ENCODE results near the gene CREB3.

CREB3 gene

GRCh38 chr9:35771534-35771933 lies 39.1 kb downstream of the CREB3 start:
- Histone ChIP-seq H3K27me3 (replicated peaks; ENCODE audit: control insufficient read depth, insufficient read depth, low read length) (no peaks in the 10 kb centered on the region), H3K36me3 (ENCODE audit: control insufficient read depth, insufficient read depth, low read length) (no peaks in the 10 kb centered on the region), H3K4me3 (replicated peaks; ENCODE audit: low read depth, low read length) (no peak overlapping the region)
- TF ChIP-seq, protein P1, sequence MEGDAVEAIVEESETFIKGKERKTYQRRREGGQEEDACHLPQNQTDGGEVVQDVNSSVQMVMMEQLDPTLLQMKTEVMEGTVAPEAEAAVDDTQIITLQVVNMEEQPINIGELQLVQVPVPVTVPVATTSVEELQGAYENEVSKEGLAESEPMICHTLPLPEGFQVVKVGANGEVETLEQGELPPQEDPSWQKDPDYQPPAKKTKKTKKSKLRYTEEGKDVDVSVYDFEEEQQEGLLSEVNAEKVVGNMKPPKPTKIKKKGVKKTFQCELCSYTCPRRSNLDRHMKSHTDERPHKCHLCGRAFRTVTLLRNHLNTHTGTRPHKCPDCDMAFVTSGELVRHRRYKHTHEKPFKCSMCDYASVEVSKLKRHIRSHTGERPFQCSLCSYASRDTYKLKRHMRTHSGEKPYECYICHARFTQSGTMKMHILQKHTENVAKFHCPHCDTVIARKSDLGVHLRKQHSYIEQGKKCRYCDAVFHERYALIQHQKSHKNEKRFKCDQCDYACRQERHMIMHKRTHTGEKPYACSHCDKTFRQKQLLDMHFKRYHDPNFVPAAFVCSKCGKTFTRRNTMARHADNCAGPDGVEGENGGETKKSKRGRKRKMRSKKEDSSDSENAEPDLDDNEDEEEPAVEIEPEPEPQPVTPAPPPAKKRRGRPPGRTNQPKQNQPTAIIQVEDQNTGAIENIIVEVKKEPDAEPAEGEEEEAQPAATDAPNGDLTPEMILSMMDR (IDR thresholded peaks at IDR 0.05; ENCODE audit: insufficient read depth, low read length, poor library complexity, severe bottlenecking): no peak
- DNase-seq (ENCODE audit: extremely low read depth, insufficient read length): no peak

- Histone ChIP-seq H3K4me3 (replicated peaks; ENCODE audit: low read depth, low read length) (no peak overlapping the region), H3K27me3 (replicated peaks; ENCODE audit: control insufficient read depth, insufficient read depth, low read length) (no peaks in the 10 kb centered on the region), H3K36me3 (ENCODE audit: control insufficient read depth, insufficient read depth, low read length) (no peaks in the 10 kb centered on the region)
- no peak for DNase-seq (ENCODE audit: extremely low read depth, insufficient read length)
- TF ChIP-seq, protein P1 (IDR thresholded peaks at IDR 0.05; ENCODE audit: insufficient read depth, low read length, poor library complexity, severe bottlenecking): no peak
Measured at GRCh38 chr9:35771943-35772342, 39.5 kb downstream of the CREB3 start.

DNA sequence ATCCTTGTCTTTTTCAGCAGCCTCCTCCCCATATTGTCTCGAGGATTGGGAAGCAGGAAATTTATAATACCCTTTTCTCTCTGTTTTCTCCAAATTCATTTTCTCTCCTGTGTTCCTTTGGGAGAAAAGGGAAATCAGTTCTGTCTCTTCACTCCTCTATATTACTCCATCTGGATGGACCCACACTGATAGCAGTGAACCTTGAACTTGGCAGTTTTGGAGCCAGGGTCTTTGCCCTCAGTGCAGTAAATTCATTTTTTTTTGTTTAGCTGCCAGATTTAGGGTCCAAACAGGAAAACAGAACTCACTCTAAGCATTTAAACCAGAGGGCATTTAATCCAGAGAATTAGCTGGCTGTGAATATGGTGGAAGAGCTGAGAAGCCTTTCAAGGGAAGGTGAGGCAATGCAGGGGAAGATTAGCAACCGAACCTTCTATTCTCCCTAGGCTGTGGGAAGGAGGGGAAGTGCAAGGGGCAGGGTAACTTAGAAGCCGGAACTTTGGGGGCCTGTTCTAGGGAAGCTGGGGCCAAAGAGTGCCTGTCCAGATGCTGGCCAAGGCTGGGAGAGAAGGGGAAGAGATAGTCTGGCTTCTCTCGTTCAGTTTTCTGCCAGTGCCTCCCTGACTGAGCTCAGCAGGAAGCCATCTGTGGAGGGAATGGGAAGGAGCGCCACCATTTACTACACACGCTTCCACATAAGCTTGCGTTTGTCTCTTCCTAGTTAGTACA lies 42.6 kb downstream of the CREB3 start:
- Histone ChIP-seq H3K4me3 (replicated peaks; ENCODE audit: low read depth, low read length) (no peak overlapping the region), H3K36me3 (ENCODE audit: control insufficient read depth, insufficient read depth, low read length) (no peaks in the 10 kb centered on the region), H3K27me3 (replicated peaks; ENCODE audit: control insufficient read depth, insufficient read depth, low read length) (no peaks in the 10 kb centered on the region)
- no peak for DNase-seq (ENCODE audit: extremely low read depth, insufficient read length)
- TF ChIP-seq, protein P1 (IDR thresholded peaks at IDR 0.05; ENCODE audit: insufficient read depth, low read length, poor library complexity, severe bottlenecking): no peak

DNA sequence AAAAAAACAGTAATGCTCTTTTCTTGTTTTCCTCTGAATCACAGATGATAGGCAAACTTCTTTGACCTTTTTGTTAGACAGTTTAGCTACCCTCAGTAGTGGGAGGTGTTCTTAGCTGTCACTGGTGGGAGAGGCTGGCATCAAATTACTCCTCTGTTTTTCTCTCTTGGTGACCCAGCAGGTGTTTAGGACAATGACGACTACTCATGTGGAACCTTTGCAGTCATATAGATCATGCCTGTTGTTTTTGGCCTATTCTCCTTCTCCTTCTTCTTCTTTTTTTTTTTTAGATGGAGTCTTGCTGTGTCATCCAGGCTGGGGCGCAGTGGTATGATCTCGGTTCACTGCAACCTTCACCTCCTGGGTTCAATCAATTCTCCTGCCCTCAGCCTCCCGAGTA lies 43.6 kb downstream of the CREB3 start:
- DNase-seq (ENCODE audit: extremely low read depth, insufficient read length): peak; percentile 32
- Histone ChIP-seq H3K36me3 (ENCODE audit: control insufficient read depth, insufficient read depth, low read length) (no peaks in the 10 kb centered on the region), H3K4me3 (replicated peaks; ENCODE audit: low read depth, low read length) (no peak overlapping the region), H3K27me3 (replicated peaks; ENCODE audit: control insufficient read depth, insufficient read depth, low read length) (no peaks in the 10 kb centered on the region)
- TF ChIP-seq, protein P1 (IDR thresholded peaks at IDR 0.05; ENCODE audit: insufficient read depth, low read length, poor library complexity, severe bottlenecking): no peak

DNA sequence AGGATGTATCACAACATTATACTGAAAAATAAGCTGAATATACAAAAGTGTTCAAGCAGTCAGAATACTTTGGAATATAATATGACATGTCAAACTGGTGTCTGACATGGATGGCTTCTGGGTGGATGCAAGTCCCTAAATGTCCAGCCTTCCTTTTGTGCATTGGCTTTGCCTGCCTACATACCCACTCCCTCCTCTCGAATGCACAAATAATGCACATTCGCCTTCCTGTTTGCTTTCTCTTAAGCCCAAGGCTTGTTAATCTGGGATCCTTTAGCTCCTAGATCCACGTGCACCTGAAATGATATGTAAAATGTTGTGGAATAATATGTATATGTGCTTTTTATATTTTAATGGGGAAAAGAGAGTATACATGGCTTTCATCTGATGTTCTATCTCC lies 46.0 kb downstream of the CREB3 start:
- TF ChIP-seq, protein P1 (IDR thresholded peaks at IDR 0.05; ENCODE audit: insufficient read depth, low read length, poor library complexity, severe bottlenecking): no peak
- Histone ChIP-seq H3K36me3 (ENCODE audit: control insufficient read depth, insufficient read depth, low read length) (no peaks in the 10 kb centered on the region), H3K27me3 (replicated peaks; ENCODE audit: control insufficient read depth, insufficient read depth, low read length) (no peaks in the 10 kb centered on the region), H3K4me3 (replicated peaks; ENCODE audit: low read depth, low read length) (no peak overlapping the region)
- DNase-seq (ENCODE audit: extremely low read depth, insufficient read length): no peak
